Colonic mucosa (tissue), 4 donors: ENCODE results near the gene KRTAP12-1. TPM values are rescaled to one million over a fixed set of nuclear protein-coding genes. Genes with fewer than 3 reads are reported as not detected.
"Not testable (repeated sequence)": the region's sequence is repeated elsewhere in the genome, so short reads cannot be mapped to it uniquely, and the experiment has no call there.

Experiments used
- DNase-seq: peaks from one replicate; pipeline ENCODE4 v3.0.0-alpha.2; 2020
- H3K27ac ChIP-seq: fragments of 200-600 bp; one replicate; pipeline ENCODE4 v1.8.0; 2021
- H3K27me3 ChIP-seq: fragments of 200-600 bp; one replicate; pipeline ENCODE4 v1.8.0; 2021
- H3K36me3 ChIP-seq: fragments of 200-600 bp; one replicate; pipeline ENCODE4 v1.8.0; 2021
- H3K4me1 ChIP-seq: fragments of 200-600 bp; one replicate; pipeline ENCODE4 v1.8.0; 2021; ENCODE audit warnings: mild to moderate bottlenecking
- H3K4me3 ChIP-seq: fragments of 200-600 bp; one replicate; pipeline ENCODE4 v1.8.0; 2021
- H3K9ac ChIP-seq, 2 donors: one replicate each; pipeline ENCODE4 v1.7.0; 2013; ENCODE audit warnings: control low read depth in 2 of 2, low read depth in 2 of 2, low read length in 2 of 2
- H3K9me3 ChIP-seq: fragments of 200-600 bp; one replicate; pipeline ENCODE4 v1.8.0; 2021
- intact Hi-C: fragments of 100-400 bp; cut with DNase I; formaldehyde crosslinking; loops from one replicate; pipeline ENCODE4 v1.14.1; 2022
- total RNA-seq, 2 donors: library from RNA; stranded (reverse); fragmentation: NEBNext Ultra II Directional in 1 of 2; extraction: Animal tissue kit (Norgen Biotek cat#: 25700) in 1 of 2; gene quantifications; one replicate each; pipeline ENCODE4 v1.2.1, GENCODE V29; 2021
- TF ChIP-seq, protein P1 (sequence below): fragments of 200-600 bp; IDR thresholded peaks from one replicate; pipeline ENCODE4 v1.8.0; 2022; ENCODE audit warnings: antibody characterized with exemption, mild to moderate bottlenecking
- donor health status: healthy.
- donor health status: DM: no; HTN: no; CAD: no.
- donor health status: DM: no; HTN: no; CAD: no.

Gene KRTAP12-1
- total RNA-seq, 2 donors from 2014 or later = not detected

DNA sequence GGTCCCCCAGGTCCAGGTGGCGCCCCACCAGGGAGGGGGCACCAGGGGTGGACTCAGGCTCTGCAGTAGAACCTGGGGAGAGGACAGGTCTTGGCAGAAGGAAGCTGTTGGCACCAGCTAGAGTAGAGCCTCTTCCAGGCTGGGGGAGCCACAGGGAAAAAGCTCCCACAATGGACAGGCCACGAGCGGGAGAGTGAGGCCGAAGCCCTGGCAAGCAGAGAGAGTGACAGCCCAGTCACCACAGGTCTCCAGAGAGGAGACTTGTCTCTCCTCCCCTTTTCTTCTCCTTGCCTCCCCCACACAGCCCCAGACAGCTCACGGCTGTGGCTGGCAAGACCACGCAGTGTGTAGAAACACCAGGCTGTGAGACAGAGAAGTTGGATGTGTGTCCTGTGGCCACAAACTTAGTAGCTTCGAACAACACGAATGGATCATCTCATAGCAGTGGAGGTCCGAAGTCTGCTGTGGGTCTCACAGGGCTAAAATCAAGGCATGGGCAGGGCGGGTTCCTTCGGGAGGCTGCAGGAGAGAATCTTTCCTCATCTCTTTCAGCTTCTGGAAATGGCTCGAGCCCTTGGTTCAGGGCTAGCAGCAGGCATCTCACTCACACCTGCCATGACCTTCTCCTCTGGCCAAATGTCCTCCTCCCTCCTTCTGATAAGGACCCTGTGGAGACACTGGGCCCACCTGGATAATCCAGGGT is 30.8 kb downstream of the KRTAP12-1 start:
- Histone ChIP-seq H3K27ac (no peak overlapping the region), H3K27me3 (no peaks in the 10 kb centered on the region), H3K9ac (no peak overlapping the region), H3K4me1 (no peaks in the 10 kb centered on the region), H3K4me3 (no peak overlapping the region), H3K36me3 (no peaks in the 10 kb centered on the region), H3K9me3 (no peaks in the 10 kb centered on the region)
- intact Hi-C loops = no loop called here
- TF ChIP-seq, protein P1, sequence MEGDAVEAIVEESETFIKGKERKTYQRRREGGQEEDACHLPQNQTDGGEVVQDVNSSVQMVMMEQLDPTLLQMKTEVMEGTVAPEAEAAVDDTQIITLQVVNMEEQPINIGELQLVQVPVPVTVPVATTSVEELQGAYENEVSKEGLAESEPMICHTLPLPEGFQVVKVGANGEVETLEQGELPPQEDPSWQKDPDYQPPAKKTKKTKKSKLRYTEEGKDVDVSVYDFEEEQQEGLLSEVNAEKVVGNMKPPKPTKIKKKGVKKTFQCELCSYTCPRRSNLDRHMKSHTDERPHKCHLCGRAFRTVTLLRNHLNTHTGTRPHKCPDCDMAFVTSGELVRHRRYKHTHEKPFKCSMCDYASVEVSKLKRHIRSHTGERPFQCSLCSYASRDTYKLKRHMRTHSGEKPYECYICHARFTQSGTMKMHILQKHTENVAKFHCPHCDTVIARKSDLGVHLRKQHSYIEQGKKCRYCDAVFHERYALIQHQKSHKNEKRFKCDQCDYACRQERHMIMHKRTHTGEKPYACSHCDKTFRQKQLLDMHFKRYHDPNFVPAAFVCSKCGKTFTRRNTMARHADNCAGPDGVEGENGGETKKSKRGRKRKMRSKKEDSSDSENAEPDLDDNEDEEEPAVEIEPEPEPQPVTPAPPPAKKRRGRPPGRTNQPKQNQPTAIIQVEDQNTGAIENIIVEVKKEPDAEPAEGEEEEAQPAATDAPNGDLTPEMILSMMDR = no peak
- no peak for DNase-seq

DNA sequence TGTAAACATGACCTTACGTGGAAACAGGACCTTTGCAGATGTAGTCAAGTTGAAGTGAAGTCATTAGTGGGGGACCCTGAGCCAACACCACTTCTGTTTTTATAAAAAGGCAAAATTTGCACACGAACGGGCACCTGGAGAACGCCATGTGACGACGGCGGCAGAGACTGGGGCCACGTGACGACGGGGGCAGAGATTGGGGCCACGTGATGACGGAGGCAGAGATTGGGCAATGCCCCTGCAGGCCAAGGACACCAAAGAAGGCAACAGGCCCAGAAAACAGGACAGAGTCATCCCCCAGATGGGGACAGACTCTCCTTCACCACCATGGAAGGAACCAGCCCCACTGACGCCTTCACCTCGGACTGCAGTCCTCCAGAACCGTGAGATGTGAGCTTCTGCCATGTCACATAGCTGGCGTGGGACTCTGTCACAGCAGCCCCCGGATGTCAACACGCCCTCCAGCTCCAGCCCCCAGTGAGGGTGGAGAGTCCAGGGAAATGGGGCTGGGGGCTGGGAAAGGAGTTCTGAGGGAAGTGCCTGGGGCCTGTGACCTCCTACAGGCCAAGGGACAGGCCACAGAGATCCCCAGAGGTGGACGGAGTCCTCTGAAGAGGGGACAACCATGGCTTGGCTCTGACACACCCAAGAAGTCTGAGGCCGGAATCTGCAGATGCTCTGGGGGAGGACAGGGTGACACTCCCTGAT is 31.5 kb downstream of the KRTAP12-1 start:
- no peak overlapping the region for H3K27ac ChIP-seq
- H3K4me1 ChIP-seq = no peaks in the 10 kb centered on the region
- no peaks in the 10 kb centered on the region for H3K9me3 ChIP-seq
- H3K4me3 ChIP-seq = no peak overlapping the region
- intact Hi-C loops = no loop called here
- TF ChIP-seq, protein P1 = no peak
- no peaks in the 10 kb centered on the region for H3K27me3 ChIP-seq
- no peaks in the 10 kb centered on the region for H3K36me3 ChIP-seq
- no peak for DNase-seq
- H3K9ac ChIP-seq = no peak overlapping the region

DNA sequence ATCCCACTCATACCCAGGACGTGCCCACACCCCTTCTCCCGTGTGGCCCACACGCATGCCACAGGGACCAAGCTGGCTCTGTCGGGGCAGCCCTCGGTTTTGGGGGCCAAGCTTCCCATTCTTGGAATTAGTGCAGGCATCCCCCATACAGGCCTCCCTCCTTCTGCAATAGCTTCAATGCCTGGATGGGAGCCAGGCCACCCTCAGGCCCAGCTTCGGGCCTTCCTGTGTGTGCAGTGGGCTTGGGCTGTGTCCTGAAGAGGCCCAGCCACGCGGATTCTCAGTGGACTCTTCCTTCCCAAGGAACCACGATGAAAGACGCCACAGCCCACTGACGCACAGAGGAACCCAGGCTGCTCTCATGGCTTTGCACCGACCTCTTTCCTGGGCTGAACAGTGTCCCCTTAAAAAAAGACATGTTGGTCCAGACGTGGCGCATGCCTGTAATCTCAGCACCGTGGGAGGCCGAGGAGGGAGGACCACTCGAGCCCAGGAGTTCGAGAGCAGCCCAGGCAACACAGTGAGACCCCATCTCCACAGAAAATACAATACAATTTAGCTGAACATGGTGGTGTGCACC is 32.4 kb downstream of the KRTAP12-1 start:
- no peak overlapping the region for H3K4me3 ChIP-seq
- DNase-seq = no peak
- TF ChIP-seq, protein P1 = no peak
- H3K27ac ChIP-seq = no peak overlapping the region
- H3K36me3 ChIP-seq = no peaks in the 10 kb centered on the region
- intact Hi-C loops = no loop called here
- no peaks in the 10 kb centered on the region for H3K27me3 ChIP-seq
- H3K9me3 ChIP-seq = no peaks in the 10 kb centered on the region
- H3K9ac ChIP-seq = no peak overlapping the region
- H3K4me1 ChIP-seq = no peaks in the 10 kb centered on the region

DNA sequence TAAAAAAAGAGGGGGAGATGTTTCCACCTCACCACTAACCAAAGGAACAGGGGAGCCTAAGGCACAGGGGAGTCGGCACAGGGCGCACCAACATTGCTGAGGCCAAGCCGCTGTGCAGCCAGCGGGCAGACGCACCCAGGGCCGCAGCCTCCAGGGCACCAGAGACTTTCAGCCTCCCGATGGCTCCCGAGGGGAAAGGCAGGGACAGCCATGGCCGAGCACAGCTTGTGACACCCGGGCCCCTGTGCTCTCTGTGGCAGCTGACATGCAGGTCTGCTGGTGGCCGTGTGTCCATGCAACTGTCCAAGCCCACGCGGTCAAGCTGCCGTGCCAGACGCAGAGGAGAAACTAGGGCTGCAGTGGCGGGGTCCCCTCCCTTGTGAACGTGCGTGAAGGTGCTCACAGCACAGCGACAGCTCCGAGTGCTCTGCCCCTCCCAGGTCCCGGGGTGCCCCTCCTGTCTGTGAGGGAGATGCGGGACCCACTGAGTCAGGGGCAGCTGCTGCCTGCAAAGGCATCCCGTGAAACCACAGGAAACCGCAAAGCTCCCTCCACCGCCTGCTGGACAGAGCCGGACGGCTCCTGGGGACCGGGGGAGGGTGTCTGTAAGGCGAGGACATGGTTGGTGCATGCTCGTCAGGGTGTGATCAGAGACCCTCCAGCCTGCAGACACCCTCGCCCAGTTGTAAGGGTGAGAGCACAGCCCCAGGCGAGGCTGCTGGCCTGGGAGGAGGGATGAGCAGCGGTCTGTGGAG is 33.2 kb downstream of the KRTAP12-1 start:
- Histone ChIP-seq H3K27me3 (no peaks in the 10 kb centered on the region), H3K9me3 (no peaks in the 10 kb centered on the region), H3K4me3 (no peak overlapping the region), H3K27ac (no peak overlapping the region), H3K4me1 (no peaks in the 10 kb centered on the region), H3K9ac (no peak overlapping the region), H3K36me3 (no peaks in the 10 kb centered on the region)
- TF ChIP-seq, protein P1 = no peak
- intact Hi-C loops = no loop called here
- DNase-seq = no peak

DNA sequence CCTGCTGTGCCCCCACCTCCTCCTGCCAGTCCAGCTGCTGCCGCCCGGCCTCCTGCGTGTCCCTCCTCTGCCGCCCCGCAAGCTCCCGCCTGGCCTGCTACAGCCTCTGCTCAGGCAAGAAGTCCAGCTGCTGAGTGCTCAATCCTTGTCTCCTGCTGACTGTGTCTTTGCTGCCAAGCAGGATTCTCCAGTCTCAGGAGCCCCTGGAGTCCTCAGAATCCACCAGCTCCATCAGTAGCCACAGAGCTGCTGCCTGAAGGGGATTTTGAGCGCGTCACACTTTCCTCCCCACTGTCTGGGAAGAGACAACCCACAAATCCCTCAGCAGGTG is 34.8 kb downstream of the KRTAP12-1 start:
- no peak overlapping the region for H3K4me3 ChIP-seq
- intact Hi-C loops = no loop called here
- no peaks in the 10 kb centered on the region for H3K27me3 ChIP-seq
- no peak overlapping the region for H3K27ac ChIP-seq
- no peaks in the 10 kb centered on the region for H3K9me3 ChIP-seq
- no peak for DNase-seq
- no peaks in the 10 kb centered on the region for H3K36me3 ChIP-seq
- no peak overlapping the region for H3K9ac ChIP-seq
- H3K4me1 ChIP-seq = no peaks in the 10 kb centered on the region
- TF ChIP-seq, protein P1 = no peak

DNA sequence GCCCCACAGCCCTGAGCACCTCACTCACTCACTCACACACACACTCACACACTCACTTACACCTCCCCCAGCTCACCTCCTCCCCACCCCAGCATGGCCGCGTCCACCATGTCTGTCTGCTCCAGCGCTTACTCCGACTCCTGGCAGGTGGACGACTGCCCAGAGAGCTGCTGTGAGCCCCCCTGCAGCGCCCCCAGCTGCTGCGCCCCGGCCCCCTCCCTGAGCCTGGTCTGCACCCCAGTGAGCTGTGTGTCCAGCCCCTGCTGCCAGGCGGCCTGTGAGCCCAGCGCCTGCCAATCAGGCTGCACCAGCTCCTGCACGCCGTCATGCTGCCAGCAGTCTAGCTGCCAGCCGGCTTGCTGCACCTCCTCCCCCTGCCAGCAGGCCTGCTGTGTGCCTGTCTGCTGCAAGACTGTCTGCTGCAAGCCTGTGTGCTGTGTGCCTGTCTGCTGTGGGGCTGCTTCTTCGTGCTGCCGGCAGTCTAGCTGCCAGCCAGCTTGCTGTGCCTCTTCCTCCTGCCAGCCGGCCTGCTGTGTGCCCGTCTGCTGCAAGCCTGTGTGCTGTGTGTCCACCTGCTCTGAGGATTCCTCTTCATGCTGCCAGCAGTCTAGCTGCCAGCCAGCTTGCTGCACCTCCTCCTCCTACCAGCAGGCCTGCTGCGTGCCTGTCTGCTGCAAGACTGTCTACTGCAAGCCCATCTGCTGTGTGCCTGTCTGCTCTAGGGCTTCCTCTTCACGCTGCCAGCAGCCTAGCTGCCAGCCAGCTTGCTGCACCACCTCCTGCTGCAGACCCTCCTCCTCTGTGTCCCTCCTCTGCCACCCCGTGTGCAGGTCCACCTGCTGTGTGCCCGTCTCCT is 35.4 kb downstream of the KRTAP12-1 start, which contains the start of gene KRTAP10-11:
KRTAP10-11 (plus strand) TSS at position 49 of the 856 bp plus-strand sequence; CDS start at position 94, 45 bp downstream.
- H3K27ac ChIP-seq, H3K9ac ChIP-seq, intact Hi-C loops, H3K9me3 ChIP-seq, H3K27me3 ChIP-seq, H3K36me3 ChIP-seq, DNase-seq, H3K4me3 ChIP-seq, H3K4me1 ChIP-seq: not testable (repeated sequence)
